DND-41 (cell line): ENCODE results near the gene SMURF1.

Source experiments
- EZH2 ChIP-seq: IDR thresholded peaks from 3 replicates; pipeline ENCODE4 v1.6.1; 2012; ENCODE audit warnings: borderline replicate concordance, low read depth, mild to moderate bottlenecking, moderate library complexity, low read length, inconsistent platforms; ENCODE audit not compliant: severe bottlenecking
- TF ChIP-seq, protein P1 (sequence below): IDR thresholded peaks from 2 replicates; pipeline ENCODE4 v1.5.1; 2012; ENCODE audit warnings: borderline replicate concordance, low read length, moderate library complexity, mild to moderate bottlenecking; ENCODE audit not compliant: poor library complexity, severe bottlenecking; ENCODE audit errors: extremely low read depth

DNA sequence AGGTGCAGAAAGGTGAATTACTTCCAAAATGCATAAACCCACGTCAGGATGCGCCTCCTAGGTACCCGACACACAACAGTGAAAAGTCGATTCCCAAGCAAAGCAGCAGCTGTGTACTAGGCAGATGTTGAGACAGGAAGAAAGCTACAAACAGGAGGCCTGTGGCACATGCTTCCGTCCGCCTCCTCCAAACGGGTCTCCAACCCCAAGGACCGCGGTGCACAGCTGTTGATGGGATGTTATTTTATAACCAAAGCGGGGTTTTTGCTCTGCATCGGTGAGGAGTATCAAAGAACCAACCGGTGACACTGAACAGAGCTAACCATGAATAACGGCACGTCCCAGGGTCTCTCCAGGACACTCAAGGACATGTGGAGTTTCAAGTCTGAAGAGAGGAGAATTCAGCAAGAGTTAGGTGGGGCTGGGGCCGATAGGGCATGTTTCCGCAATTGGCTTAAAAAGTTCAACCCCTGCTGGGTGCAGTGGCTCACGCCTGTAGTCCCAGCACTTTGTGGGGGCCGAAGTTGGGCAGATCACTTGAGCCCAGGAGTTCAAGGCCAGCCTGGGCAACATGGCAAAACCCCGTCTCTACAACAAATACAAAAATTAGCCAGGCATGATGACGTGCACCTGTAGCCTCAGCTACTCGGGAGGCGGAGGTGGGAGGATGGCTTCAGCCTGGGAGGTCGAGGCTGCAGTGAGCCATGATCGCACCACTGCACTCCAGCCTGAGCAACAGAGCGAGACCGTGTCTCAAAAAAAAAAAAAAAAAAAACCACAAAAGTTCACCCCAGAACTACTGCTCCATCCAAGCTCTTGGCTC lies 108.0 kb downstream of the SMURF1 start:
- TF ChIP-seq, protein P1, sequence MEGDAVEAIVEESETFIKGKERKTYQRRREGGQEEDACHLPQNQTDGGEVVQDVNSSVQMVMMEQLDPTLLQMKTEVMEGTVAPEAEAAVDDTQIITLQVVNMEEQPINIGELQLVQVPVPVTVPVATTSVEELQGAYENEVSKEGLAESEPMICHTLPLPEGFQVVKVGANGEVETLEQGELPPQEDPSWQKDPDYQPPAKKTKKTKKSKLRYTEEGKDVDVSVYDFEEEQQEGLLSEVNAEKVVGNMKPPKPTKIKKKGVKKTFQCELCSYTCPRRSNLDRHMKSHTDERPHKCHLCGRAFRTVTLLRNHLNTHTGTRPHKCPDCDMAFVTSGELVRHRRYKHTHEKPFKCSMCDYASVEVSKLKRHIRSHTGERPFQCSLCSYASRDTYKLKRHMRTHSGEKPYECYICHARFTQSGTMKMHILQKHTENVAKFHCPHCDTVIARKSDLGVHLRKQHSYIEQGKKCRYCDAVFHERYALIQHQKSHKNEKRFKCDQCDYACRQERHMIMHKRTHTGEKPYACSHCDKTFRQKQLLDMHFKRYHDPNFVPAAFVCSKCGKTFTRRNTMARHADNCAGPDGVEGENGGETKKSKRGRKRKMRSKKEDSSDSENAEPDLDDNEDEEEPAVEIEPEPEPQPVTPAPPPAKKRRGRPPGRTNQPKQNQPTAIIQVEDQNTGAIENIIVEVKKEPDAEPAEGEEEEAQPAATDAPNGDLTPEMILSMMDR = no peak
- no peak for TF ChIP-seq EZH2
